ENCODE measurements around the gene COL4A1. TPM values are rescaled to one million over a fixed set of nuclear protein-coding genes. Genes with fewer than 3 reads are reported as not detected.

The COL4A1 gene
- total RNA-seq, 3 donors from 2014 or later: 118 to 1,008 (median 370) TPM

DNA sequence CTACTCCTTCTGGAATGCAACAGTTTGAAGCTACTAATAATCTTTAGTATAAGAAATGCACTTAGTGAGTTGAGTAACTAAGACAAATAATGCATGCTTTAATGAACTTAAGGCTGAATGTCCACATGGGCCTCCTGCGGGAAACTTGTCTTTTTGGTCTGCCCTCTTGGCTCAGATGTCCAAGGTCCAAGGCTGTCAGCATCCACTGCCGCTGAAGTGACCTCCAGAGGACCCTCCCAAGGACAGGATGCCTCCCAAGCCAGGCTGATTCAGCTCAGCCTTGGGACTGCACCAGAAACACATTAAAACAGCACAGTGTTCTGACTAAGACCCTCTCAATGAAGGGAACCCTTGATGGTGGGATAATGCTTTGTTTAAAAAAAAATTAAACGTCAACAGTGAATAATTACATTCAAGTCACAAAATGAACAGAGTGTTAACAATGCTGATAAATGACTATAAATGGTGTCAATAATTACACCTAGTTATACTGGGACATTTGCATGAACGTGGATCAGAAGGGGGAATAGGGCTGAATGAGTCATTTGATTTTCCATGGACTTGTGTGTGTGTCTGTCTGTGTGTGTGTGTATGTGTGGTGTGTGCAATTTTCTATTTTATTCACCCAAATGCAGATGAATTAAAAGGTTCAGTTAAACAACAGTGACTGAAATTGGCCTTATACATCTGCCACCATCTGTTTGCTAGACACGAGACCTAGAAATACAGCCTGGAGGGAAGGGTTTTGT lies 150.5 kb downstream of the COL4A1 start:
- no peak overlapping the region for H3K27ac ChIP-seq
- H3K27me3 ChIP-seq: no peaks in the 10 kb centered on the region
- H3K9me3 ChIP-seq: no peaks in the 10 kb centered on the region
- H3K4me3 ChIP-seq: no peak overlapping the region
- intact Hi-C loops (cut with DNase I; ENCODE audit: low total_unique reads): no loop called here
- DNase-seq (ENCODE audit: low spot score in 2 of 2): no peak
- no peaks in the 10 kb centered on the region for H3K36me3 ChIP-seq
- H3K4me1 ChIP-seq: no peaks in the 10 kb centered on the region
- TF ChIP-seq POLR2A (IDR thresholded peaks at IDR 0.05): no peak
- TF ChIP-seq POLR2AphosphoS5 (IDR thresholded peaks at IDR 0.05): no peak
- TF ChIP-seq CTCF (IDR thresholded peaks at IDR 0.05): no peak

- TF ChIP-seq POLR2A (IDR thresholded peaks at IDR 0.05) (no peak), POLR2AphosphoS5 (IDR thresholded peaks at IDR 0.05) (no peak), CTCF (IDR thresholded peaks at IDR 0.05) (no peak)
- H3K9me3 ChIP-seq: no peaks in the 10 kb centered on the region
- DNase-seq (ENCODE audit: low spot score in 2 of 2): no peak
- H3K4me3 ChIP-seq: no peak overlapping the region
- H3K4me1 ChIP-seq: no peaks in the 10 kb centered on the region
- no peaks in the 10 kb centered on the region for H3K36me3 ChIP-seq
- no peaks in the 10 kb centered on the region for H3K27me3 ChIP-seq
- H3K27ac ChIP-seq: no peak overlapping the region
- intact Hi-C loops (cut with DNase I; ENCODE audit: low total_unique reads): no loop called here
Observed at GRCh38 chr13:110155072-110155471, 151.9 kb downstream of the COL4A1 start.

DNA sequence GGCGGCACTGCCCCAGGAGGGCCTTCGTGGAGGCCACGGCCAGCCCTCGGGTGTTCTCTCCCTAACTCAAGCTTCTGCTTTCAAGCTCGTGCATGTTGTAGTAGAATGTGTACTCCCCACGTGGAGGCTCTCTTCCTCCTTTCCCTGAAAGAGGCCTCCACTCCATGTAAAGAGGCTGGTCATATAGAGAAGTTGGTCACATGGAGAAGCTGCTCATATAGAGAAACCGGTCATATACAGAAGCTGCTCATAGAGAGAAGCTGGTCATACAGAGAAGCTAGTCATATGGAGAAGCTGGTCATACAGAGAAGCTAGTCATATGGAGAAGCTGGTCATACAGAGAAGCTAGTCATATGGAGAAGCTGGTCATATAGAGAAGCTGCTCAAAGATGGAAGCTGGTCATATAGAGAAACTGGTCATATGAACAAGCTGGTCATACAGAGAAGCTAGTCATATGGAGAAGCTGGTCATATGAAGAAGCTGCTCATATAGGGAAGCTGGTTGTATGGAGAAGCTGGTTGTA lies 152.5 kb downstream of the COL4A1 start:
- no peak for DNase-seq (ENCODE audit: low spot score in 2 of 2)
- Histone ChIP-seq H3K36me3 (no peaks in the 10 kb centered on the region), H3K27me3 (no peaks in the 10 kb centered on the region), H3K4me3 (no peak overlapping the region), H3K4me1 (no peaks in the 10 kb centered on the region), H3K27ac (no peak overlapping the region), H3K9me3 (no peaks in the 10 kb centered on the region)
- TF ChIP-seq POLR2AphosphoS5 (IDR thresholded peaks at IDR 0.05) (no peak), POLR2A (IDR thresholded peaks at IDR 0.05) (no peak)
- intact Hi-C loops (cut with DNase I; ENCODE audit: low total_unique reads): no loop called here

DNA sequence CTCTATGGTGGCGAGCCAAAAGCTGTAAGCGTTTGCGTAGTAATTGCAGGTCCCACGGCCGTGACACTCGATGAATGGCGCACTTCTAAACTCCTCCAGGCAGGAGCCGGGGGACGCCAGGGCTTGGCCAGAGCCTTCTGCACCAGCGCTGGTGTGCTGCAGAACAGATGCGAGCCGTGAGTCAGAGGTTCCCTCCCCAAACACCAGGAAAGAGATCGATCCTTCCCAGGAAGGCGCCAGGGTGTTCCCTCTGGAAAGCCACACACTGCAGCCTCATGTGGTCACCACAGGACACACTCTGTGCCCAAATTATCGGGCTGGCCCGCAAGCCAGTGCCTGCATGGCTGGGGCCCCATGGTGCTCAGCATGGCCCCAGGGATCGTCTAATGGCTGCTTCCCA lies 154.6 kb downstream of the COL4A1 start:
- intact Hi-C loops (cut with DNase I; ENCODE audit: low total_unique reads): no loop called here
- Histone ChIP-seq H3K9me3 (no peaks in the 10 kb centered on the region), H3K36me3 (no peaks in the 10 kb centered on the region), H3K4me3 (no peak overlapping the region), H3K4me1 (no peaks in the 10 kb centered on the region), H3K27me3 (no peaks in the 10 kb centered on the region), H3K27ac (no peak overlapping the region)
- no peak for DNase-seq (ENCODE audit: low spot score in 2 of 2)
- TF ChIP-seq POLR2A (IDR thresholded peaks at IDR 0.05) (no peak), CTCF (IDR thresholded peaks at IDR 0.05) (no peak), POLR2AphosphoS5 (IDR thresholded peaks at IDR 0.05) (no peak)

- Histone ChIP-seq H3K4me3 (no peak overlapping the region), H3K36me3 (no peaks in the 10 kb centered on the region), H3K4me1 (no peaks in the 10 kb centered on the region), H3K27me3 (no peaks in the 10 kb centered on the region), H3K9me3 (no peaks in the 10 kb centered on the region), H3K27ac (no peak overlapping the region)
- intact Hi-C loops (cut with DNase I; ENCODE audit: low total_unique reads): no loop called here
- DNase-seq (ENCODE audit: low spot score in 2 of 2): no peak
- TF ChIP-seq POLR2A (IDR thresholded peaks at IDR 0.05) (no peak), POLR2AphosphoS5 (IDR thresholded peaks at IDR 0.05) (no peak), CTCF (IDR thresholded peaks at IDR 0.05) (no peak)
Observed at GRCh38 chr13:110151462-110151861, 155.5 kb downstream of the COL4A1 start.
